Measurements from ENCODE around the gene PEX11A.
A peak's percentile ranks its signal among the peaks of the same experiment; 100 is the strongest.
"Not testable (repeated sequence)": the region's sequence is repeated elsewhere in the genome, so short reads cannot be mapped to it uniquely, and the experiment has no call there.

The PEX11A gene

GRCh38 chr15:89690276-89691218, at the start of gene PEX11A, which contains the start of gene WDR93:
PEX11A (minus strand) TSS chr15:89690754; CDS start chr15:89690632, 122 bp downstream.
WDR93 (plus strand) TSS chr15:89690811; CDS start chr15:89701747, 10,936 bp downstream.
- peak; percentile 74 for DNase-seq (ENCODE audit: low spot score)

GRCh38 chr15:89740137-89740536, 49.6 kb upstream of the PEX11A start:
- peak; percentile 69 for DNase-seq (ENCODE audit: low spot score)

- DNase-seq (ENCODE audit: low spot score): no peak
These were observed 45.2 kb upstream of the PEX11A start for GRCh38 chr15:89735773-89736172.

- no peak for DNase-seq (ENCODE audit: low spot score)
These were observed 42.1 kb upstream of the PEX11A start for GRCh38 chr15:89732451-89733172.

GRCh38 chr15:89731275-89731674, 40.7 kb upstream of the PEX11A start:
- no peak for DNase-seq (ENCODE audit: low spot score)

- no peak for DNase-seq (ENCODE audit: low spot score)
These were observed 37.7 kb upstream of the PEX11A start for GRCh38 chr15:89728254-89728653.

GRCh38 chr15:89725064-89725463, 34.5 kb upstream of the PEX11A start:
- DNase-seq (ENCODE audit: low spot score): no peak

GRCh38 chr15:89724621-89725020, 34.1 kb upstream of the PEX11A start:
- DNase-seq (ENCODE audit: low spot score): no peak

- DNase-seq (ENCODE audit: low spot score): no peak
These were observed 32.5 kb upstream of the PEX11A start for GRCh38 chr15:89723031-89723430.

GRCh38 chr15:89714775-89715174, 24.2 kb upstream of the PEX11A start:
- DNase-seq (ENCODE audit: low spot score): no peak

- DNase-seq (ENCODE audit: low spot score): no peak
These were observed 17.0 kb upstream of the PEX11A start for GRCh38 chr15:89707577-89707976.

- DNase-seq (ENCODE audit: low spot score): no peak
These were observed 13.9 kb upstream of the PEX11A start for GRCh38 chr15:89704411-89704810.

GRCh38 chr15:89695198-89695597, 4.6 kb upstream of the PEX11A start:
- no peak for DNase-seq (ENCODE audit: low spot score)

- no peak for DNase-seq (ENCODE audit: low spot score)
These were observed 3.1 kb upstream of the PEX11A start for GRCh38 chr15:89693696-89694095.

- no peak for DNase-seq (ENCODE audit: low spot score)
These were observed 2.5 kb upstream of the PEX11A start for GRCh38 chr15:89693091-89693490.

- DNase-seq (ENCODE audit: low spot score): not testable (repeated sequence)
These were observed 651 bp downstream of the PEX11A start for GRCh38 chr15:89689930-89690275.

- no peak for DNase-seq (ENCODE audit: low spot score)
These were observed 4.0 kb downstream of the PEX11A start for GRCh38 chr15:89686522-89686921.

GRCh38 chr15:89685995-89686394, 4.6 kb downstream of the PEX11A start:
- no peak for DNase-seq (ENCODE audit: low spot score)

GRCh38 chr15:89681146-89681545, 9.4 kb downstream of the PEX11A start:
- no peak for DNase-seq (ENCODE audit: low spot score)

- DNase-seq (ENCODE audit: low spot score): no peak
These were observed 10.2 kb downstream of the PEX11A start for GRCh38 chr15:89680282-89680873.

- no peak for DNase-seq (ENCODE audit: low spot score)
These were observed 11.3 kb downstream of the PEX11A start, which contains the start of gene PLIN1 for GRCh38 chr15:89679212-89679611. PLIN1 (minus strand) TSS chr15:89679367; CDS start chr15:89677489, 1,878 bp downstream.

GRCh38 chr15:89677381-89677780, 13.2 kb downstream of the PEX11A start:
- DNase-seq (ENCODE audit: low spot score): no peak

GRCh38 chr15:89675606-89676005, 14.9 kb downstream of the PEX11A start:
- no peak for DNase-seq (ENCODE audit: low spot score)
